ENCODE measurements around the gene EXD2.
"Not testable (repeated sequence)": the region's sequence is repeated elsewhere in the genome, so short reads cannot be mapped to it uniquely, and the experiment has no call there.

EXD2 gene

DNA sequence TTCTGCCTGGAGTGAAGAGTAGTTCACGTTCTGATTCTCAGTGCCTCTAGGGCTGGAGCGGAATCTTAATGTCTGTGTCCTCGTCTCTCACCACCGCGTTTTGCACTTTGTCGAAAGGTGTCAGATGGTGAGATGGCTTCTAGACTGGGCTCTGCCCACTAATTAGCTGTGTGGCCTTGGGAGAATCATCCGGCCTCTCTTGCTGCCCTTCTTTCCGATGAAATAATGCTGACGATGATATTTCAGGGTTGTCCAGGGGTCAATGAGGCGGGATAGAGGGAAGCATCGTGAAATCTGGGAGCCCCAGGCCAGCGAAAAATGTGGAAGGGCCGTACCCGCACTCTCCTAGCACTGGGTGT lies 67.8 kb downstream of the EXD2 start:
- DNase-seq = no peak

DNA sequence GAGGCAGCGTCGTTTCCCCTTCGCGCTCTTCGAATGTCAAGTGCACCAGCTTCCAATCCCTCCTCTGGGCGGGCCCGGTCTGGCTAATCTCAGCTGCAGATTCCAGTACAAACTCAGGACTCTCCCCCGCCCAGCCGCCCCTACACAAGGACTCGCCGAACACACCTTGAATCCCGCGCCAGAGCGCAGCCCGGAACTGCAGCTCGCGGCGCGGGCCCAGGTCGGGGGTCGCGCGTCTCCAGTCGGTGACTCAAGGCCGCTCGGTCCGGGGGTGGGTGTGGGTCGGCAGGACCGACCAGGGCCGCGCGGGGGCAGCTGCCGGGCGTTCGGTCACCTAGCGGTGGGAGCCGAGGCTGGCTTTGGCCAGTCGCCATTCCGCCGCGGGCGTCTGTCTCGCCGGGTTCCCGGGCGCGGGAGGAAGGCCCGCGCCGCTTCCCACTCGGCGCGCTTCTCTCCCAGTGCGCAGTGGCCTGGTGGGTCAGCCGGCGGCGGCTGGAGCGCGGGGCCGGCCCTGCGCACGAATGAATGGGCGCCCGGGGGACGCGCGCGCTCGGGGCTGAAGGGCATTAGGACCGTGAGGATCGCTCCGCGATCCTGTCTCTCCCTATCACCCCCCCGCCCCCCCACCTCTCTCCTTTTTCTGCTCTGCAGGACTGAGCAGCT lies 68.4 kb downstream of the EXD2 start, which contains the start of gene GALNT16:
Gene GALNT16 (plus strand): TSS at position 632 of the 663 bp plus-strand sequence. CDS start 133 bp downstream, outside the sequence.
- peak; percentile 48 for DNase-seq

DNA sequence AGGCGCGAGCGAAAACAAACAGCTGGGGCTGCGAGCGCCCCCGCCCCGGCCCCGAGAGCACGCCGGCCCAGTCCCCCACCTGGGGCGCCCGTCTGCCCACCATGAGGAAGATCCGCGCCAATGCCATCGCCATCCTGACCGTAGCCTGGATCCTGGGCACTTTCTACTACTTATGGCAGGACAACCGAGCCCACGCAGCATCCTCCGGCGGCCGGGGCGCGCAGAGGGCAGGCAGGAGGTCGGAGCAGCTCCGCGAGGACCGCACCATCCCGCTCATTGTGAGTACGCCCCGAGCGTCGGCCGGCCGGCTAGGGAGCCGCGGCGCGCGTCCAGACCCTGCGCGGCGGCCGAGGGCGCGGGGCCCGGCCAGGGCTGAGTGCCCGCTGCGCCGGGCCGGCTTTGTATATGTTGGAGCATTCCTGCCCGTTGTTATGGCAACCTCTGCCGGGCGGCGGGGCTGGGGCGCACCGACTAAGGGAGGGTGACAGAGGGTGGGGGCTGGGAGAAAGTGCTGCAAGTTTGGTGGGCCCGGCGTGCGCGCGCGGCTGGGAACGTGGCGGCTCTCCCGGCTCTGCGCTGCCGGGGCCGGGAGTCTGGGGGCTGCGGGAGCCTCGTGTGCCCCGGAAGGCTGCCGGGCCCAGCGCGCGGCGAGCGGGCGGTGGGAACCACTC lies 69.0 kb downstream of the EXD2 start:
- DNase-seq = no peak

DNA sequence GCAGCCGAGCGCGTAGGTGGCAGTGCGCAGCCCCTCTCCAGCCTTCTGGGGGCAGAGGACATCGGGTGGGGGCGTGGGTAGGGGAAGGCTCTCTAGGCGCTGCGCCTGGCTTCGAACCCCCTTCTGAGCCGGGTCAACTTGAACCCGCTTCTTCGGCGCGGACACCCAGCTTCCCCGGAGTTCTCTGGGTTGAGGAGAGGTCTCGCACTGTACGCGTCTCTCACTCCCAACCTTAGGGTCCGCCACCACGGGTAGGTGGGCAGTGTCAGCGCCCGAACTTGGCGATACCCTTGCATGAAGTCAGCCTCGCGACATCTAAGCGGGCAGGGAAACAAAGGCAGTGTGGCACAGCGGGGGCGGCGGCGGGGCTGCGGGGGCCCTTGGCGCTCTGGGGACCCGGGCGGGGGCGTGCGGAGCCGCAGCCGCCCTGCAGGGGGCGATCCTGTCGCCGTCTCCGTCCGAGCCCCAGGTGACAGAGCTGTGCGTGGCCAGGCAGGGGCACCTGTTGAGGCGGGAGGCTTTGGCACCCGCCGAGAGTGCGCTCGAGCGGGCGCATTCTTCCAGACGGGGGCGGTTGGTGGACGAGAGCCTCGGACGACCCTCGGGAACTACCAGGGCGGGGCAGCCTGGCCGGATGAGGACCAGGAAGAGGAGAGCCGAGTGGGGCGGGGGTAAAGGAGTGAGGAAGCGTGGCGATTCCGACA lies 69.7 kb downstream of the EXD2 start:
- DNase-seq = no peak

GRCh38 chr14:69261761-69262331 lies 70.5 kb downstream of the EXD2 start:
- DNase-seq = no peak

DNA sequence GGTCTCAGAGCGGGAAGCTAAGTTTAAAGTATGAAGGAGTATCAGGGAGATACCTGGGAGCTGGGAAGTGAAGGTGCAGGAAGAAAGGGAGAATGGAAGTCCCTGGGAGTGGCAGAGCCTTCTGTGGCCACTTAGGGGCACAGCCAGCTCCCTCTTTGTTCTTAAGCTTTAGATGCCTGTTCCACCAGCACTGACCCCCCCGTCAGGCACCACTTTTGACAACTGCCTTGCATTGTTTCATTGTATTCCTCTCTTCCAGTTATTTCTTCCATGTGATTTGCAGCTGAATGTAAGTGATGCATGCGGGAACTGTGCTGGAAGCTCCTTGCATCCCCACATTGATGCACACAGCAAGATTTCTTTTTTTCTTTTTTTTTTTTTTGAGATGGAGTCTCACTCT lies 71.2 kb downstream of the EXD2 start:
- DNase-seq = no peak

GRCh38 chr14:69263364-69263763 lies 72.1 kb downstream of the EXD2 start:
- peak; percentile 87 for DNase-seq

DNA sequence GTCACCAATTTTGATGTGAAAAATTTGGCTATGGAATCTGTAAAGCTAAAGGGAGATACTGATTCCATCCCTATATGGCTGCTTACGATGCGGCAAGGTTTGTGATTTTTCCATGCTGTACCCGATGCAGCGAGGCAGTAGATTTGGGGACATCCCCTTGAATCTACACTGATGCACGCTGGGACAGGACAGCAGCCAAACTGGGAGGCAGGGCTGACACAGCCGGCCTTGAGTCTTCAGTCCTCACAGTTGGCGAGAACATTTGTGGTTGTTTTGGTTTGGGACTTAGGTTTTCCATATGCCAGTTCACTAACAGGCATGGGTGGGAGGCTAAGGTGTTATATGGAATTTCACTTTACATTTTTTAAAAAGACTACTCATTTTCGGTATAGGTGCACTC lies 72.5 kb downstream of the EXD2 start:
- no peak for DNase-seq

- no peak for DNase-seq
Measured at GRCh38 chr14:69266572-69267345, 75.5 kb downstream of the EXD2 start.

- DNase-seq = no peak
Measured at GRCh38 chr14:69267492-69267891, 76.2 kb downstream of the EXD2 start.

- DNase-seq = no peak
Measured at GRCh38 chr14:69268223-69268622, 76.9 kb downstream of the EXD2 start.

GRCh38 chr14:69268763-69269162 lies 77.5 kb downstream of the EXD2 start:
- peak; percentile 22 for DNase-seq

DNA sequence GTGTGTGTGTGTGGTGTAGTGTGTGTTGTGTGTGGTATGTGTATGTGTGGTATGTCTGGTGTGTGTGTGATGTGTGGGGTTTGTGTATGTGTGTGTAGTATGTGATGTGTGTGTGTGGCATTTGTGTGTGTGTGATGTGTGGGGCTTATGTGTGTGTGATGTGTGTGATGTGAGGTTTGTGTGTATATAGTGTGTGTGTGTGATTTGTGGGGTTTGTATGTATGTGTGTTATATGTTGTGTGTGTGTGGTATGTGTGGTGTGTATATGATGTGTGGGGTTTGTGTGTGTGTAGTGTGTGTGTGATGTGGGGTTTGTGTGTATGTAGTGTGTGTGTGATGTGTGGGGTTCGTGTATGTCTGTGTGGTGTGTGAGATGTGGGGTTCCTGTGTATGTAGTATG lies 78.1 kb downstream of the EXD2 start:
- no peak for DNase-seq

DNA sequence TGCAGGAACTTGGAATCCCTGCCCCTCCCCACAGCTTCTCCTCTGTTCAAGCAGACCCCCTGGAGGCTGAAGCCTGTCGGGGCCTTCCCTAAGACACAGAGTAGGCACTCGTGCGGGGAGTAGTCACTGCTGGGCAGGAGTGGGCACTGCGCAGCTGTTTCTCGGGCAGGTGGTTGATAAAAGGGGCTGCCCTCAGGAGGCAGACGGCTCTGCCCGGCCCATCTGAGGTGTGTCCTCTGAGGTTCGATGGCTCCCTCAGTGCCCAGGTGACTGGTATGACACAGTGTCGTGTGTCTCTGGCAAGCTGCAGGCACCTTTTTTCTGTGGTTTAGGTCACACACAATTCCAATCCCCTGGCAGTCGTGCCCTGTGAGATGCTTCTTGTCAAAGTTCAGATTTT lies 78.8 kb downstream of the EXD2 start:
- DNase-seq = no peak

DNA sequence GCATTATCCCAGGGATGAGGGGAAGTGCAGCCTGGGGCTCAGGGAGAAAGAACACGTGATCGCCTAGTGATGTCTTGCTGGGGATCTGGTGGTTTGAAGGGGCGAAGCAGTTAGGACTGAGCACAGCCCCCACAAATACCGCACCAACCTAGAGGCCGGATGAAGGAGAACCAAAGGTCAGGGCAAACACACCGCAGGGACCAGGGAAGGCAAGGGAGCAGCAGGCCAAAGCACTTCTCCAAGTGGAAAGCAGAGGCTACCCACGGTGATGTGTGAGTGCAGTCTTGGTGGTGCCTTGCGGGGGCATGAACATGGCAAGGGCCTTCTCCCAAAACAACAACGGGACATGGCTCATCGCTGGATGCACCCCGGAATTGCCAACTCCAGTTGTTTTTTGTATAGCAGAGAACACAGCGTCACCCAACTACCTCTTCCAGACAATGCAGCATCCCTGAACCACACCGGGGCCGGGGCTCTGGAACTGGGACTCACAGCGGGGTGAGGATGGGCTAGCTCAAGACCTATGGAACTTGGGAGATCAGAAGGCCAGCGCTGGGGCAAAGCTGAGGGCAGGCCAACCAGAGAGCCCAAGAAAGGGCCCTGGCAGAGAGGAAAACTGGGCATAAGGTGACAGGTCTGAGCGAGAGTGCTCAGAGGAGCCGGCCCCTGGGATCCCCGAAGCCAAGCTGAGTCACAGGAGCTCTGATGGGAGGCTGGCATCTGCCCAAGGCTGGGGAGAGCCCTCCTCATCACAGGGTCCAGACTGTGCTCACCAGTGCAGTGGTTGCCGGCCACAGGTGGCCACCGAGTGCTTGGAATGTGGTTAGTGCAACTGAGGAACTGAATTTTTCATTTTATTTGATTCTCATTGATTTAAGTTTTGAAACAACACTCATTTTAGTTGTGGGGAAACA lies 79.8 kb downstream of the EXD2 start:
- peak; percentile 19 for DNase-seq

DNA sequence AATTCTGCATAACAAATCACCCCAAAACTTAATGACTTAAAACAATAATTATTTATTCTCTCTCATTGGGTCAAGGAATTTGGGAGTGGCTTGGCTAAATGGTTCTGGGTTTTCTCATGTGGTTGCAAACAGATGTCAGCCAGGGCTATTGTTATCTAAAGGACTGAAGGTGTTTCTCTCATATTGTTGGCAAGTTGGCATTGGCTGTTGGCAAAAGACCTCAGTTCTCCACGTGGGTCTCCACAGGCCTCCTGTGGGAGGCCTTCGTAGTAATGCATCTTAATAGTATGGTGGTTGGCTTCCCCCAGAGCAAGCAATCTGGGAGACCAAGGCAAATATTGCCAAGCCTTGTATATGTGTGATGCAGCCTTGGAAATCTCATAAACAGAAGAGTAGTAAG lies 83.0 kb downstream of the EXD2 start:
- DNase-seq = no peak

DNA sequence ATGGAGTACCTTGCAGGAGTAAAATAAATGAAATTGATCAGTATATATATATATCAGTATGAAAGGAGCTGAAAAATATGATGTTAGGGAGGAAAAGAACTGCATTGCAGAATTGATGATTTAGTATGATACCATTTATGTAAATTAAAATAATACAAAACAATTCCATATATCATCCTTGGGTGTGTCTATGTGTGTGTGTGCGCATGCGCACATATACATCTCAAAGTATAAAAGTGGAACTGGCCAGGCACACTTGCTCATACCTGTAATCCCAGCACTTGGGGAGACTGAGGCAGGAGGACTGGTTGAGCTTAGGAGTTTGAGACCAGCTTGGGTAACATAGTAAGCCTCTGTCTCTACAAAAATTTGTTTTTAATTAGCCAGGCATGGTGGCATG lies 84.0 kb downstream of the EXD2 start:
- DNase-seq = no peak

GRCh38 chr14:69277356-69277755 lies 86.1 kb downstream of the EXD2 start:
- not testable (repeated sequence) for DNase-seq

- DNase-seq = no peak
Measured at GRCh38 chr14:69280746-69281291, 89.5 kb downstream of the EXD2 start.

- no peak for DNase-seq
Measured at GRCh38 chr14:69281450-69282169, 90.3 kb downstream of the EXD2 start.

DNA sequence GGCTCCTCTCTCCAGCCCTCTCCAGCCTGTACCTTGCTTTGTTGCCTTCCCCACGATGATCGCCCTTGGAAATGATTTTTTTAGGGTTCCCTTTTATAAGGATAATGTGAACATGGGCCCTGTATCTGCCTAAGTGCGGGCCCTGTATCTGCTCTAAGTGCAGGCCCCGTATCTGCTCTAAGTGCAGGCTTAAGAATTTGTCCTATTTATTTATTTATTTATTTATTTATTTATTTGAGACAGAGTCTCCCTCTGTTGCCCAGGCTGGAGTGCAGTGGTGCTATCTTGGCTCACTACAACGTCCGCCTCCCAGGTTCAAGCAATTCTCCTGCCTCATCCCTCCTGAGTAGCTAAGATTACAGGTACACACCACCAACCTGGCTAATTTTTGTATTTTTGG lies 91.2 kb downstream of the EXD2 start:
- no peak for DNase-seq
